ENCODE results near the gene CCDC93.

DNA sequence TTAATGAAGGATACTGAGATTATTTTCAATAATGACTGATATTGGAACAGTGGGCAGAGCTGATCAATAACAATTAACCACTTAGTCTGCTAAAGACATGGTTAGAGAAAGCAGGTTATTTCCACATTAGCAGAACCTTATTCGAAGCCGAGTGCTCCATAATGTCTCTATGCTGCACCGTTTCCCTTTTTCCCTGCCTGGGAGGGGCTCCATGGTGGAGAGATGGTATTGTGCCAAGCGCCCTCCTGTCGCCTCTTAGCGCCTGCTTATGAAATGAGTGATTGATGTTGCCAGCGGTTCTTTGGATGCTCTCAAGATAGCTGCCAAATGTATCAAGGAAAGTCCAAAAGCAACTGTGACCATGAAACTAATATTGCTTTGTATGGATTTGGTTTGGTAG lies 39.8 kb upstream of the CCDC93 start:
- TF ChIP-seq, protein P1, sequence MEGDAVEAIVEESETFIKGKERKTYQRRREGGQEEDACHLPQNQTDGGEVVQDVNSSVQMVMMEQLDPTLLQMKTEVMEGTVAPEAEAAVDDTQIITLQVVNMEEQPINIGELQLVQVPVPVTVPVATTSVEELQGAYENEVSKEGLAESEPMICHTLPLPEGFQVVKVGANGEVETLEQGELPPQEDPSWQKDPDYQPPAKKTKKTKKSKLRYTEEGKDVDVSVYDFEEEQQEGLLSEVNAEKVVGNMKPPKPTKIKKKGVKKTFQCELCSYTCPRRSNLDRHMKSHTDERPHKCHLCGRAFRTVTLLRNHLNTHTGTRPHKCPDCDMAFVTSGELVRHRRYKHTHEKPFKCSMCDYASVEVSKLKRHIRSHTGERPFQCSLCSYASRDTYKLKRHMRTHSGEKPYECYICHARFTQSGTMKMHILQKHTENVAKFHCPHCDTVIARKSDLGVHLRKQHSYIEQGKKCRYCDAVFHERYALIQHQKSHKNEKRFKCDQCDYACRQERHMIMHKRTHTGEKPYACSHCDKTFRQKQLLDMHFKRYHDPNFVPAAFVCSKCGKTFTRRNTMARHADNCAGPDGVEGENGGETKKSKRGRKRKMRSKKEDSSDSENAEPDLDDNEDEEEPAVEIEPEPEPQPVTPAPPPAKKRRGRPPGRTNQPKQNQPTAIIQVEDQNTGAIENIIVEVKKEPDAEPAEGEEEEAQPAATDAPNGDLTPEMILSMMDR (IDR thresholded peaks at IDR 0.05), result no peak
- TF ChIP-seq POLR2A (IDR thresholded peaks at IDR 0.05), result no peak
- no peak for TF ChIP-seq POLR2AphosphoS5 (IDR thresholded peaks at IDR 0.05; ENCODE audit: insufficient read depth in 1 of 2, low read depth in 1 of 2)

All from vagina (tissue), 2 donors.